Measurements from ENCODE around the gene LRRN2.

The LRRN2 gene

GRCh38 chr1:204600203-204600602 lies 85.3 kb downstream of the LRRN2 start:
- no peak for DNase-seq (ENCODE audit: low read depth)

DNA sequence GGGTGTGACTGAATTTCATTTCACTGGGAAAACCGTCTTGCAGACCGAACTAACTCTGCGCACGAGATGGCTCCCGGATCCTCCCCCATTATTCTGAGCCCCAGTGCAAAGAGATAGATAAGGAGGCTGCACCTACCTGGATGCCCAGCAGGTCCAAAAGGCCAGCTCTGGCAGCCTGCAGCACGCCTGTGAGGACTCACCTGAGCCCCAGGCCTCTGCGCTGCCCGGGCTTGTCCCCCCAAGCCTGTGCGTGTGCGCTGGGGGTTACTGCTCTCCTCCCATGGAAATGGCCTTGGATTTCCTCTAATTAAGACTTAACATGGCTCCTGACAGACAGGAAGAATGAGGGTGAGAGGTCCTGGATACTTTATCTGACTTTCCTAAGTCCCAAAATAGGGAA lies 85.9 kb downstream of the LRRN2 start:
- no peak for DNase-seq (ENCODE audit: low read depth)

- no peak for DNase-seq (ENCODE audit: low read depth)
Measured at GRCh38 chr1:204599098-204599497, 86.4 kb downstream of the LRRN2 start.

- DNase-seq (ENCODE audit: low read depth) = no peak
Measured at GRCh38 chr1:204598319-204598969, 87.1 kb downstream of the LRRN2 start.

- DNase-seq (ENCODE audit: low read depth) = peak; percentile 10
Measured at GRCh38 chr1:204592246-204592948, 93.1 kb downstream of the LRRN2 start.

DNA sequence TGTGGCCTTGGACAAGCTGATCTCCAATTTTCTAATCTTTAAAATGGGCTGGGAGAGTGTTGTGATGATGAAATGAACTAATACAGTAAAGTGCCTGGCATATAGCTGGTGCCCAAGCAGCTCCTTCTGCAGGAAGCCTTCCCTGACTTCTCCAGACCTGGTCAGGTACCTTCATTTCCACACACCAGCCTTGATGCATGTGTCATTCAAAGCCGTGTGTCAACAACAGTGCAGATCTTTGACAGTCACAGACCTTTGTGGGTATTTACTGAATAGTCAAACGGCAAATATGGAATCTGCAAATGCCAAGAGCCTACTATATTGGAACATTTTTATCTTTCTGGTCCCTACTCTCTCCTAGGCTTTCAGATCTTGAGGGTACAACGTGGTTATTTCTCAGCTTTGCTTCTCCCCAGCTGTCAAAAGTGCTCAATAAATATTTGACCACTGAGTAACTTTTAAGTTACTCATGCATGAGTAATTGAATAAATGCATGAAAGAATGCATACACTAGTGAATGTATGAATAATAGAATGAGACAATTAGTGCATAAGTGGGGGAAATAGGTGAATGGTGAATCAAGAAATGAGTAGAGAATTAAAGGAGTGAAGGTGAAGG lies 94.0 kb downstream of the LRRN2 start:
- peak; percentile 63 for DNase-seq (ENCODE audit: low read depth)

- DNase-seq (ENCODE audit: low read depth) = peak; percentile 86
Measured at GRCh38 chr1:204589409-204590038, 96.0 kb downstream of the LRRN2 start.

- no peak for DNase-seq (ENCODE audit: low read depth)
Measured at GRCh38 chr1:204588826-204589225, 96.7 kb downstream of the LRRN2 start.

DNA sequence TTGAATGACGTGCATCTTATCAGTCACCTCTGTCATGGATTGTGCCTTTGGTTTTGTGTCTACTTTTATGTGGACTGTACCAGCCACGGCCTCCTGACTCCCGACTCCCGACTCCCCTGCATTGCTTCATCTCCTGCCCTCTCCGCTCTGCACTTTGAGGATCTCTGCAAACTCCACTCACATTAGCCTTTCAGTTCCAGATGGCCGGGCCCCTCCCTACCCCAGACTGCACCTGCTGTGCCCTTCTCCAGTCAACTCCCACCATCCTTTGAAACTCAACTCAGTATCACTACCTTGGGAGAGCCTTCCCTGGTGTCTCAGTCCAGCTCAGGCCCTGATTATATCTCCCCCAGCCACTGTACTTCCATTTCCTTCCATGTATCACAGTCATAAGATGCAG lies 97.9 kb downstream of the LRRN2 start:
- no peak for DNase-seq (ENCODE audit: low read depth)

DNA sequence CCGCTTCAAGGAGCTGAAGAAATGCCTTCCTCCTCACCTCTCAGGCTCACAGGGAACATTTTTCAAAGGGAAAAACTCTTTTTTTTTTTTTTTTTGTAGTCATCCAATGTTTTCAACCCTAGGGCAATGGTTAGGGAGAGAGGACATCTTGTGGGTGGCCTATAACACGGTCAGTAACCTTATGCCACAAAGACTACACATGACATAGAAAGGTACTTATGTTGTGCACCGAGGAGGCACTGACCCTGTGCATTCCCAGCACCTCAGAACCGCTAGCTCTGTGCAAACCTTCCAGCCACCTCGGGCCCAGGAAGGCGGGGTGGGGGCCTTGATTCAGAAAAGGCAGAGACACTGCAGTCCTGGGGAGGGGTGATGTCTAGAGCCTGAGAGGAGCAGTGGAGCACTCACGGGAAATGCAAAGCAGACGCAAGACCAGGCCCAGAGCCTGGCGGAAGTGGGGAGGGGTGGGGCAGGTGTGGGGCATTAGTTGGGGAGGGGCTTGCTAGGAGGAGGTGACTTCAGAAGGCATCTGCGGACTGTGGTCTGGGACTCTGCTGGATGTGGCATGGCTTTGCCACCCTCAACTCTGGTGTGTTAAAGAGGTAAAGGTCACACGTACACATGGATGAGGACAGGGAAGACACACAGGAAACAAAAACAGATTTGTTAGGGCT lies 100.7 kb downstream of the LRRN2 start:
- no peak for DNase-seq (ENCODE audit: low read depth)

- peak; percentile 39 for DNase-seq (ENCODE audit: low read depth)
Measured at GRCh38 chr1:204583909-204584632, 101.5 kb downstream of the LRRN2 start.

- no peak for DNase-seq (ENCODE audit: low read depth)
Measured at GRCh38 chr1:204581759-204582158, 103.8 kb downstream of the LRRN2 start.

DNA sequence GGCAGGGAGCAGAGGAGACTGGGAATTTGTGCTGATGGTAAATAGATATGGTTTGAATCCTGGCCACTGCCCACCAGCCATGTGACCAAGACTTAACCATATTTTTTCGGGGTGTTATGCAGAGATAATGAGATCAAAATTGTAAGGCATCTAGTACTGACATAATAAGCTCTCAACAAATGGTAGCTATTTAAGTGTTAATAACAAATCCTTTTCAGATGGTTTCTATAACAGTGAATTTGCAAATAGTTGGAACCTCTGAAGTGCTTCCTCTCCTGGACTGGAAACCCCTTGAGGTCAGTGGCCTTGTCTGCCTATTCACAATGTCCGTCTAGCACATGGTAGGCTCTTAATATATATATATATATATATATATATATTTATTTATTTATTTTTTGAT lies 104.7 kb downstream of the LRRN2 start:
- DNase-seq (ENCODE audit: low read depth) = no peak

DNA sequence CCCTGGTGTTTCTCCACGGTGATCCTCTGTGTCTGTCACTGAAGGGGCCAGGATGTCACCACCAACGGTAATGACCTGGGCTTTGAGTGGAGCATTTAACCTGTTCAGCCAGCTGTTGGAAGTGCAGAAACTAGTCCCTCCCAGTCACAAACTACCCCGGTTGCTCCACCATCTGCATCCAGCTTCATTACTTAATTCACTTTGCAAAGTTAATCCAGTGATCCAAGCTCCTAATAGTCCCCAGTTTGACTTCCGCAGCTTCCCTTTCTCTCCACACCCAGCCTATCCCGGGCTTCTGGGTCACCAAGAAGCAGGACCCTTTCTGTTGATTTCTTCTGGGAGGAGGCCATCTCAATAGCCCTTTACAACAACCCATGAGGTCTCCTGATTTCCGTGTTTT lies 105.9 kb downstream of the LRRN2 start:
- no peak for DNase-seq (ENCODE audit: low read depth)

DNA sequence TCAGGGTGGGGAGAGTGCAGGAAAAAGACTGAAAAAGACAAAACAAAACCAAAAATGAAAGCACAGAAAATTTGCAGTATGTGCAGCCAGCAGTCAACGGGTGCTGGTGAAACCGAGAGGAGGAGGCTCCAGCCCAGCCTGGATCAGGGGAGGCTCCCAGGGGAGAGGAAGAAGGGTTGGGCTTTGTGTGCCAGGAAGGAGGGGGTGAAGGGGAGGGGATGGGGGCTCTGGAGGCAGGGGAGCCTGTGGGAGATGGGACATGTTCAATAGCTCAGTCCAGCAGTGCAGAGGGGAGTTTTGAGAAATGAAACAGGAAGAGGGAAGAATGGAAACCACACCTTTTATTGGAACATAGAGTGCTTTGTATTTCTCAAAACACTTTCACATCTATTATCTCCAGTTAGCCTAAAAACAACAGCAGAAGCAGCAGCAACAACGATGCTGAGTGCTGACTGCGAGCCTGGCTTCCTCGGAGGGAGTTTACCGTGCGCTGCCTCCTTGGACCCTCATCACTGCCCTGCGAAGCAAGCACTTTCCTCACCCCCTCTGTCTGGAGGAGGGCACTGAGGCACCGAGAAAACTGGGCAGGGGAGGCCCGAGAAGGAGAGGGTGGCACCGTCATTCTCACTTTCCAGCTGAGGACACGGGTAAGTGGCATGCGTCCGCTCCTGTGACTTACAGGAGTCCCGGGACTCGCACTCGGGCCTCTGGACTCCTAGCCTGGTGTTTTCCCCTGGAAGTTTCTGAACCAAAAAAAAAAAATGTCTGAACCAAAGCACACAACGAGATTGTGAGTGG lies 106.5 kb downstream of the LRRN2 start:
- DNase-seq (ENCODE audit: low read depth) = no peak

DNA sequence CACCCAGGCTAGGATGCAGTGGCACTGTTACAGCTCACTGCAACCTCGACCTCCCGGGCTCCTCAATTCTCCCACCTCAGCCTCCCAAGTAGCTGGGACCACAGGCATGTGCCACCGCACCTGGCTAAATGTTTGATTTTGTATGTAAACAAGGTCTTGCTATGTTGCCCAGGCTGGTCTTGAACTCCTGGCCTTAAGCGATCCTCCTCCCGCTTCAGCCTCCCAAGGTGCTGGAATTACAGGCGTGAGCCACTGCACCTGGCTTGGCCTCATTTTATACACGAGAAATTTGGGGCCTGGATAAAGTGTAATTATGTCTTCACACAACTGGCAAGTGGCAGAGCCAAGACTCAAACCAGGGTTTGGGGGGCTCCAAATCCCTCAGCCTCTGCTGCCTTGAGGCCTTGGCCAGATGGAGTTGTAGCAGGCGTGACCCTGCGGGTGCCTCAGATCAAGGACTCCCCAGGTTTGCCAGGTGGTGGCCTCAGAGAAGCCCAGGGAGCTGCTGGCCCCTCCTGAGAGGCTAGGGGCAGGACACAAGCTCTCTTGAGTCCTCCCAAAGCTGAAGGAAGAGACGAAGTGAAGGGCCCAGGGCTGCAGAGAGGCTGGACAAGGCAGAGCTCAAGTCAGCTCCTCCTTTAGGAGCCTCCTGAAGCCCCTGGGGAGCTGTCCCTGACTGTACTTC lies 107.6 kb downstream of the LRRN2 start:
- DNase-seq (ENCODE audit: low read depth) = no peak

GRCh38 chr1:204576422-204576821 lies 109.1 kb downstream of the LRRN2 start:
- DNase-seq (ENCODE audit: low read depth) = no peak

- no peak for DNase-seq (ENCODE audit: low read depth)
Measured at GRCh38 chr1:204575221-204576190, 110.0 kb downstream of the LRRN2 start.

- no peak for DNase-seq (ENCODE audit: low read depth)
Measured at GRCh38 chr1:204574865-204575163, 110.7 kb downstream of the LRRN2 start.
